PFSK-1 (cell line): ENCODE measurements around the gene THOC5.

Source experiments
- FOXP2 ChIP-seq: optimal IDR thresholded peaks from 2 replicates; pipeline ENCODE3; 2011; ENCODE audit warnings: borderline replicate concordance, control low read depth, inconsistent platforms; ENCODE audit not compliant: insufficient read depth; ENCODE audit errors: extremely low read length, extremely low read depth
- POLR2AphosphoS5 ChIP-seq: IDR thresholded peaks from 2 replicates; pipeline ENCODE4 v1.6.1; 2012; ENCODE audit warnings: low read depth, mild to moderate bottlenecking, control low read depth, low read length, moderate library complexity
- REST ChIP-seq, 2 experiments: IDR thresholded peaks; 2 replicates each; pipeline versions ENCODE4 v1.6.1 to v1.8.0; 2011 to 2012; ENCODE audit warnings: low read depth in 2 of 2, low read length in 2 of 2, control low read depth in 1 of 2, inconsistent platforms in 1 of 2, mild to moderate bottlenecking in 1 of 2, moderate library complexity in 1 of 2; ENCODE audit not compliant: insufficient read depth in 1 of 2
- SIN3A ChIP-seq: IDR thresholded peaks from 2 replicates; pipeline ENCODE4 v1.6.1; 2012; ENCODE audit warnings: mild to moderate bottlenecking, low read length, moderate library complexity, borderline replicate concordance; ENCODE audit not compliant: insufficient read depth
- TAF1 ChIP-seq: IDR thresholded peaks from 2 replicates; pipeline ENCODE4 v1.6.1; 2012; ENCODE audit warnings: low read length, control low read depth, borderline replicate concordance; ENCODE audit not compliant: insufficient read depth

The THOC5 gene

DNA sequence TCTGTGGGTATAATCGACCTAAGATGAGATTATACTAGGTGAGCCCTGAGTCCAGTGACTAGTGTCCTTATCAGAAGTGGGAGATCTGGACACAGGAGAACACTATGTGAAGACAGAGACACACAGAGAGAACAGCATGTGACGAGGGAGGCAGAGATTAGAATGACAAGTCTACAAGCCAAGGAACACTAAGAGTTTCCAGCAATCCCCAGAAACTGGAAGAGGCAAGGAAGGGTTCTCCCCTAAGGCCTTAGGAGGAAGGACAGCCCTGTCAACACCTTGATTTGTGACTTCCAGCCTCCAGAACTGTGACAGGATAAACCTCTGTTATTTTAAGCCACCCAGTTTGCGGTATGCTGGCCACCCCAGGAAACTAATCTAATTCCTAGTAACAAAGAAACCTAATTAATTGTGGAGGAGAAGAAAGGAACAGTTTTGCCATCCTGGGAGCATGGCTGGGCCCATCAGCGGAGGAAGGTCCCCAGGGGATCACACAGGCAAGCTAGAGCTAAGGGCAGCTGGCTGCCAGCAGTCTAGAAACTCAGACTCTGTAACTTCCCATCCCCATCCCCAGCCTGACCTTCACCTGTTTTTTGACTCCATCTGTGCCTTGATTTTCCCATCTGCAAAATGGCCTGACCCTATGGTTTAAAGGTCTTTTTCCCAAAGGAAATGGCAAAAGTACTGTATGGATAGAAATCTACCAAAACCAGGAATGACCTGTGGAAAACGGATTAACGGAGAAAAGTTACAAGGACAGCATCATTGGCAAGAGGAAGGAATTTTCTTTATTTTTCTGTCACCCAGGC lies 10.3 kb upstream of the THOC5 start:
- no peak for TF ChIP-seq POLR2AphosphoS5
- no peak for TF ChIP-seq FOXP2
- TF ChIP-seq REST (IDR thresholded peaks at IDR 0.05; ENCODE audit: insufficient read depth in 1 of 2, low read depth in 2 of 2, low read length in 2 of 2) = no peak
- TF ChIP-seq SIN3A = no peak
- no peak for TF ChIP-seq TAF1

DNA sequence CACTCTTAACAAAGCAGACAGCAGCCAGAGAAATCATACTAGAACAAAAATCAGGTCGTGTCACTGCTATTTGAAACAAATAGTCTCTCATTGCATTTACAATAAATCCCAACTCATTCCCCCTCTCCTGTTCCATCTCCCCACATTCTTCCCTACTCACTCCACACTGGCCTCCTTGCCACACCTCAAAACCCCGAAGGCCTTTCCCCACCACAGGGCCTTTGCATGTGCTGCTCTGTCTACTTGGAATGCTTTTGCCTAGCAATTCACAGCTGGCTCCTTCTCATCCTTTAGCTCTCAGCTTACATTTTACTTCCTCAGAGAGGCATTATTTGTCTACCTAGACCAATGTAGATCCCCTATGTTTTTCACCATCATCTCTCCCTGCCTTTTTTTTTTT lies 6.3 kb upstream of the THOC5 start:
- no peak for TF ChIP-seq TAF1

GRCh38 chr22:29559030-29559429 lies 5.5 kb upstream of the THOC5 start:
- TF ChIP-seq REST (IDR thresholded peaks at IDR 0.05; ENCODE audit: insufficient read depth in 1 of 2, low read depth in 2 of 2, low read length in 2 of 2) (no peak), FOXP2 (no peak), SIN3A (no peak), POLR2AphosphoS5 (no peak), TAF1 (no peak)

DNA sequence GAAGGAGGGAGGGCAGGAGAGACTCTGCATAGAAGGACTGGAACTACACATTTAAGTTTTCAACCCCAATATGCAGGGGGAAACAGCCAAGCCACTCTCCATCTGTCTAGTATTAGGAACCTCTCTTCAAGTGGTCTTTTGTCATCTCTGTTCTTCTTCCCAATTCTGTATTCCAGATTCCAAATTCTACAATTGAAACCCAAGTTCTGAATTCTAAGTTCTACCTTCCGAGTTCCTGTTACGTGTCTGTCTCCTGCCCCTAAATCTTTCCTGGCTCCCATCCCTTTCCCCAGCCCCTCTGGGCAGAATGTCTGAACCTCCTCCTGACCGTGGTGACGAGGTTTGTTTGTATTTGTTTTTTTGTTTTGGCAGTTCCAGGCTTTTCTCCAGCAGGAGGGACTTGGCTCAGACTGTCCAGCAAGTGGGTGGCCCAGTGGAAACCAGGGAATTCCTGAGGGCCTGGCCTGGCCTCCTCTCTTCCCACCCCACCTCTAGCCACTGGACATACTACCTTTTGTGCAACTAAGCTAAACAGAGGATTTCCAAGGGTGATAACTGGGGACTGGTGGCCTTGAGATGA lies 1.6 kb upstream of the THOC5 start:
- TF ChIP-seq POLR2AphosphoS5 (no peak), SIN3A (no peak), FOXP2 (no peak), TAF1 (no peak), REST (IDR thresholded peaks at IDR 0.05; ENCODE audit: insufficient read depth in 1 of 2, low read depth in 2 of 2, low read length in 2 of 2) (no peak)

DNA sequence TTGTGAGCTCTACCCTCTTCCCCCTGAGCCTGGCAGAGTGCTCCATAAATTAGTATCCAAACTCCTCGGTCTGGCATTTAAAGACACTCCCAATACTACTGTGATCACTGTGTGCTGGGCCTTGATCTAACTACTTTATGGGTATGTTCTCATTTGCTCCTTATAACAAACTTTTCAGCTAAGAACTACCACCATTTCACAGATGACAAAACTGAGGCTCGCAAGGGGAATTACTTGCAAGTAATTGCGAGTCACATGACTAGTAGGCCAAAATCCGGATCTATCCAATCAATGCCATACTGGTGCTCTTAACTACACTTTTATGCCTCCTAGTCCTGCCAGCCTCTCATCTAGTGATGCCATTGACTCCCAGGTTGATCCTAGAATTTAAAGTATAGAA lies 3.6 kb downstream of the THOC5 start:
- no peak for TF ChIP-seq SIN3A

GRCh38 chr22:29541845-29542244 lies 11.7 kb downstream of the THOC5 start:
- no peak for TF ChIP-seq TAF1

GRCh38 chr22:29539105-29539504 lies 14.5 kb downstream of the THOC5 start:
- no peak for TF ChIP-seq SIN3A
- no peak for TF ChIP-seq POLR2AphosphoS5
- TF ChIP-seq REST (IDR thresholded peaks at IDR 0.05; ENCODE audit: insufficient read depth in 1 of 2, low read depth in 2 of 2, low read length in 2 of 2) = no peak
- no peak for TF ChIP-seq TAF1
- TF ChIP-seq FOXP2 = no peak
